A673 (cell line): Measurements from ENCODE around the gene NPEPL1. TPM values are rescaled to one million over a fixed set of nuclear protein-coding genes. Genes with fewer than 3 reads are reported as not detected.

Experiments
- BruUV-seq: library from RNA; stranded (reverse); fragments of 400-500 nt; replicated peaks from 2 replicates; lab custom pipeline; 2021; lab: Mats Ljungman, UMichigan
- CTCF ChIA-PET: fragments of 300-600 bp; sonication (Branson Sonifier 250); formaldehyde crosslinking; loops from one replicate; lab custom pipeline; 2022; ENCODE audit warnings: antibody characterized with exemption; lab: Charles Lee
- POLR2A ChIA-PET: fragments of 300-600 bp; sonication (Branson Sonifier 250); formaldehyde crosslinking; loops from one replicate; lab custom pipeline; 2022; ENCODE audit warnings: antibody characterized with exemption; ENCODE audit not compliant: low non-redundant PET; lab: Charles Lee
- DNase-seq: peaks from one replicate; pipeline ENCODE4 v3.0.0-alpha.2; 2015; ENCODE audit warnings: low spot score
- H3K27ac ChIP-seq: fragments of 200-600 bp; sonication (generic); 2 replicates; pipeline ENCODE4 v1.5.1; 2016; ENCODE audit warnings: mixed run types, low read depth, mild to moderate bottlenecking, mixed read lengths, antibody characterized with exemption, low read length; ENCODE audit not compliant: poor library complexity, severe bottlenecking
- H3K27me3 ChIP-seq: fragments of 200-600 bp; sonication (generic); replicated peaks from 2 replicates; pipeline ENCODE4 v1.6.1; 2017; ENCODE audit warnings: mixed run types, low read depth, mild to moderate bottlenecking, mixed read lengths, antibody characterized with exemption, low read length; ENCODE audit not compliant: insufficient read depth, poor library complexity
- H3K36me3 ChIP-seq: fragments of 200-600 bp; sonication (generic); 2 replicates; pipeline ENCODE4 v1.6.1; 2016; ENCODE audit warnings: mixed run types, mild to moderate bottlenecking, mixed read lengths, antibody characterized with exemption, low read length; ENCODE audit not compliant: insufficient read depth, poor library complexity, severe bottlenecking
- H3K4me1 ChIP-seq: fragments of 200-600 bp; sonication (generic); 2 replicates; pipeline ENCODE4 v1.6.1; 2017; ENCODE audit warnings: mixed run types, mild to moderate bottlenecking, mixed read lengths, antibody characterized with exemption, low read length; ENCODE audit not compliant: insufficient read depth, poor library complexity, severe bottlenecking
- H3K4me3 ChIP-seq: fragments of 200-600 bp; sonication (generic); 2 replicates; pipeline ENCODE4 v1.5.1; 2016; ENCODE audit warnings: low read depth, mixed run types, mild to moderate bottlenecking, mixed read lengths, low read length; ENCODE audit not compliant: poor library complexity, severe bottlenecking
- H3K9me3 ChIP-seq: fragments of 200-600 bp; sonication (generic); 2 replicates; pipeline ENCODE4 v1.6.1; 2016; ENCODE audit warnings: mixed run types, low read depth, mild to moderate bottlenecking, mixed read lengths, antibody characterized with exemption, low read length; ENCODE audit not compliant: poor library complexity, severe bottlenecking
- CTCF ChIP-seq: fragments of 300-800, 200-600 bp; sonication (generic); conservative IDR thresholded peaks from 2 replicates; pipeline ENCODE4 v1.5.1; 2017; ENCODE audit warnings: low read depth, mild to moderate bottlenecking, antibody characterized with exemption, low read length, moderate library complexity, mixed read lengths
- EZH2 ChIP-seq: fragments of 200-600 bp; sonication (generic); IDR thresholded peaks from 2 replicates; pipeline ENCODE4 v1.6.1; 2017; ENCODE audit warnings: borderline replicate concordance, low read depth, mild to moderate bottlenecking, mixed read lengths, antibody characterized with exemption, low read length; ENCODE audit not compliant: poor library complexity, severe bottlenecking
- intact Hi-C: fragments of 100-400 bp; cut with micrococcal nuclease; formaldehyde crosslinking; loops from one replicate; pipeline ENCODE4 v1.10.0; 2022; ENCODE audit not compliant: unreplicated experiment
- total RNA-seq: library from RNA; stranded (reverse); gene quantifications from 2 replicates; pipeline ENCODE4 v1.2.3, GENCODE V29; 2021

Gene NPEPL1
- total RNA-seq, 1 experiment from 2014 or later: 15.8 TPM

- POLR2A ChIA-PET: interaction anchor here (0.6 to 0.8 kb wide), 2 partner anchors 137 to 338 kb away, joined by 3 to 5 read pairs; no protein-coding TSS in a partner anchor
- no peaks in the 10 kb centered on the region for H3K36me3 ChIP-seq
- TF ChIP-seq CTCF: no peak; the same call in 1 of the 2 replicates
- BruUV-seq: no TSS peak
- peak overlapping the region; percentile 86 for H3K27ac ChIP-seq
- CTCF ChIA-PET: interaction anchor here (0.7 to 1.4 kb wide), 6 partner anchors 67 to 220 kb away, joined by 3 to 10 read pairs (median 4); partner anchors contain the start of genes APCDD1L and GNAS
- H3K4me1 ChIP-seq: peaks cover 21% of the 10 kb centered on the region
- peak overlapping the region; percentile 95 for H3K4me3 ChIP-seq
- no peak for DNase-seq
- intact Hi-C loops: loop anchor here (2.0 to 5.0 kb wide), 3 partner anchors 168 to 413 kb away; partner anchors contain the start of genes GNAS and GNAS-AS1
- no peaks in the 10 kb centered on the region for H3K9me3 ChIP-seq
- H3K27me3 ChIP-seq: no peaks in the 10 kb centered on the region
Observed at GRCh38 chr20:58650181-58650775, 42.3 kb upstream of the NPEPL1 start.

GRCh38 chr20:58650776-58651558 is 41.6 kb upstream of the NPEPL1 start, which contains the start of gene STX16:
TSS of gene STX16 (plus strand) at chr20:58651283. CDS start at chr20:58652007, 724 bp downstream.
- Histone ChIP-seq H3K9me3 (no peaks in the 10 kb centered on the region), H3K27ac (peak within 1 kb of the TSS; percentile 86), H3K4me3 (peak within 1 kb of the TSS; percentile 95), H3K36me3 (no peaks in the 10 kb centered on the region), H3K4me1 (peaks cover 21% of the 10 kb centered on the region), H3K27me3 (no peaks in the 10 kb centered on the region)
- peak; percentile 97 for DNase-seq
- POLR2A ChIA-PET: interaction anchor here (0.6 to 0.8 kb wide), 4 partner anchors 11 to 383 kb away, joined by 3 to 5 read pairs (median 4); no protein-coding TSS in a partner anchor
- CTCF ChIA-PET: interaction anchor here (0.7 to 1.4 kb wide), 6 partner anchors 67 to 219 kb away, joined by 3 to 10 read pairs (median 4); partner anchors contain the start of genes APCDD1L and GNAS
- BruUV-seq: TSS peak; percentile 53
- intact Hi-C loops: loop anchor here (2.0 to 5.0 kb wide), 3 partner anchors 169 to 414 kb away; partner anchors contain the start of genes GNAS and GNAS-AS1
- TF ChIP-seq CTCF (peak; percentile 86), EZH2 (no peak)

- TF ChIP-seq EZH2 (no peak), CTCF (no peak)
- Histone ChIP-seq H3K27me3 (no peaks in the 10 kb centered on the region), H3K9me3 (no peaks in the 10 kb centered on the region), H3K4me1 (peaks cover 24% of the 10 kb centered on the region), H3K27ac (peak overlapping the region; percentile 86), H3K4me3 (peak overlapping the region; percentile 95), H3K36me3 (no peaks in the 10 kb centered on the region)
- ChIA-PET POLR2A (interaction anchor here (0.6 to 0.8 kb wide), 3 partner anchors 12 to 384 kb away, joined by 3 to 4 read pairs (median 3); no protein-coding TSS in a partner anchor), CTCF (interaction anchor here (0.7 to 1.4 kb wide), 6 partner anchors 137 to 777 kb away, joined by 3 to 10 read pairs (median 3); partner anchors contain the start of genes APCDD1L and GNAS)
- intact Hi-C loops: loop anchor here (2.0 to 5.0 kb wide), 3 partner anchors 169 to 415 kb away; partner anchors contain the start of genes GNAS and GNAS-AS1
- DNase-seq: no peak
- BruUV-seq: no TSS peak
Observed at GRCh38 chr20:58651559-58651945, 41.0 kb upstream of the NPEPL1 start.
